ENCODE results near the gene PLEK. TPM values are rescaled to one million over a fixed set of nuclear protein-coding genes. Genes with fewer than 3 reads are reported as not detected.

PLEK gene
- total and polyA plus RNA-seq, 2 of the 13 experiments (the other 11 are each of a cell fraction or from before 2014, with no cell fraction given): not detected

- Histone ChIP-seq H3K9ac (ENCODE audit: insufficient read depth, low read depth, low read length) (no peak overlapping the region), H3K4me1 (ENCODE audit: insufficient read depth, low read length) (no peaks in the 10 kb centered on the region), H3K4me3 (replicated peaks in 1 of 3; ENCODE audit: insufficient read depth in 1 of 3, low read depth in 2 of 3, low read length in 3 of 3) (no peak overlapping the region), H2AFZ (ENCODE audit: low read length) (no peak overlapping the region), H4K20me1 (ENCODE audit: insufficient read depth, low read length) (no peaks in the 10 kb centered on the region), H3K79me2 (ENCODE audit: insufficient read depth, low read length) (no peaks in the 10 kb centered on the region), H3K4me2 (ENCODE audit: low read depth, low read length) (no peak overlapping the region), H3K9me3 (ENCODE audit: low read length) (no peaks in the 10 kb centered on the region), H3K27me3 (ENCODE audit: control insufficient read depth in 1 of 2, insufficient read depth in 2 of 2, low read length in 2 of 2) (peaks cover 0 to 15% of the 10 kb centered on the region in 2 experiments; a peak in 1 of 5 replicates), H3K36me3 (replicated peaks in 1 of 2; ENCODE audit: control insufficient read depth in 1 of 2, insufficient read depth in 2 of 2, low read length in 2 of 2) (no peaks in the 10 kb centered on the region), H3K27ac (ENCODE audit: extremely low read length, insufficient read depth, low read length) (no peak overlapping the region)
- no TSS peak for BruUV-seq (replicated peaks)
- TF ChIP-seq NR1H2 (CRISPR knock-in tag; IDR thresholded peaks at IDR 0.05; ENCODE audit: borderline replicate concordance, low read depth) (no peak), HOXA3 (CRISPR knock-in tag; IDR thresholded peaks at IDR 0.05) (no peak), ZNF234 (CRISPR knock-in tag; conservative IDR thresholded peaks at IDR 0.05) (no peak), ZNF619 (CRISPR knock-in tag; IDR thresholded peaks at IDR 0.05) (no peak), HOXA9 (CRISPR knock-in tag; IDR thresholded peaks at IDR 0.05; ENCODE audit: borderline replicate concordance) (no peak), NFE2L1 (CRISPR knock-in tag; IDR thresholded peaks at IDR 0.05; ENCODE audit: borderline replicate concordance) (no peak), NFATC3 (CRISPR knock-in tag; IDR thresholded peaks at IDR 0.05) (no peak), ZNF564 (CRISPR knock-in tag; IDR thresholded peaks at IDR 0.05) (no peak), ASH2L (IDR thresholded peaks at IDR 0.05; ENCODE audit: insufficient read length, low read depth, low read length) (no peak), ZNF703 (CRISPR knock-in tag; IDR thresholded peaks at IDR 0.05; ENCODE audit: borderline replicate concordance) (no peak), ZSCAN9 (CRISPR knock-in tag; IDR thresholded peaks at IDR 0.05; ENCODE audit: borderline replicate concordance) (no peak)
- no peak for FAIRE-seq
- 1% methylated on average over 4 of the region's 4 CpGs for WGBS (ENCODE audit: low lambda C conversion rate)
- no peak for DNase-seq (ENCODE audit: low spot score)
- in situ Hi-C loops (cut with HindIII; ENCODE audit: extremely low pct_ligation_motif_present, low pct_unique_long_range_greater_than_20kb): no loop called here
- no peak for ATAC-seq
- ChIA-PET CTCF (ENCODE audit: low intra/inter-chr PET ratio, low total read pairs) (no interaction called here), POLR2A (no interaction called here)
- intact Hi-C loops (cut with micrococcal nuclease; ENCODE audit: unreplicated experiment): no loop called here
These were observed 23.5 kb upstream of the PLEK start for GRCh38 chr2:68341583-68341982.

Measured in HepG2 (cell line).